SKM-1 (cell line): ENCODE data around the gene L3MBTL2.

ENCODE experiments used
- DNase-seq: peaks from one replicate; lab custom pipeline; 2025; ENCODE audit not compliant: unreplicated experiment; lab: John Stamatoyannopoulos, UW

Gene L3MBTL2

DNA sequence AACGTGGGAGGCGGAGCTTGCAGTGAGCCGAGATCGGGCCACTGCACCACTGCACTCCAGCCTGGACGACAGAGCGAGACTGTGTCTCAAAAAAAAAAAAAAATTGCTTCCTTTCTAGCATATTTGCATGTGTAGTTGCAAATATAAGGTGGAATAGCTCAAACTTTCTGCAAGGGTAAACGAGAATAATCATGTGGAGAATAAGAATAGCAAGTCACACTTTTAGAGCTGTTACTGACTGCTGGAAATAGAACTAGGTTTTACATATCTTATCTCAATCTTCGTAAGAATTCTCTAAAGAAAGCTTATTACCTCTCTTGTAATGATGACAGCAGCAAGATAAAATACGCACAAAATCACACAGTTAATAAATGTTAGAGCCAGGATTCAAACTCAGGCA lies 1.6 kb downstream of the L3MBTL2 start:
- no peak for DNase-seq

DNA sequence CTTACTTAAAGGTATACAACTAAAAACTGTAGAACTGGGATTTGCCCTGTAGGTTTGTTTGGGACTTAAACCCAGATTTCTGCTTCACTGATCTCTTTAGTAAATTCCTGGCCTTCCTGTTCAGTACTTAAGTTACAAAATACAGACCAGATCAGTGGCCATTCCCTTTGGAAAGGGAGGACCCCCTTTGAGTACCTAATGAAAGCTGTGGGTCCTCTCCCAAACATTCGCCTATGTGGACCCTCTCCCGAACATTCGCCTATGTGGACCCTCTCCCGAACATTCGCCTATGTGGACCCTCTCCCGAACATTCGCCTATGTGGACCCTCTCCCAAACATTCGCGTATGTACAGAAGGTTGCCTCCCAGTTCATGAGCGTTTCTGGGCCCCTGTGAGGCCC lies 10.3 kb downstream of the L3MBTL2 start:
- no peak for DNase-seq

DNA sequence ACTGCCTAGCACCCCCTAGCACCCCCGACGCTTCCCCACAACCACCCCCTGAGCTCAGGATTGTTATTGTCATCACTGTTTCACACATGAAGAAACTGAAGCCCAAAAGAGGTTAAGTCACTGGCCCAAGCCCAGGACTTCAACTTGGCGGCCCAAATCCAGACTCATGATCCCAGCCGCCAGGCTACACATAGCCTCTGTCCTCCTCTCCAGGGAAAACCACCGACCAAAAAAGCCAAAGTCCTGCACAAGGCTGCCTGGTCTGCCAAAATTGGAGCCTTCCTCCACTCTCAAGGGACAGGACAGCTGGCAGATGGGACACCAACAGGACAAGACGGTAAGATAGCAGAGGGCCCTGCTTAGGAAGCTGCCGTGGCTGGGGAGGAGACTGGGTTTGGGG lies 10.8 kb downstream of the L3MBTL2 start:
- no peak for DNase-seq

DNA sequence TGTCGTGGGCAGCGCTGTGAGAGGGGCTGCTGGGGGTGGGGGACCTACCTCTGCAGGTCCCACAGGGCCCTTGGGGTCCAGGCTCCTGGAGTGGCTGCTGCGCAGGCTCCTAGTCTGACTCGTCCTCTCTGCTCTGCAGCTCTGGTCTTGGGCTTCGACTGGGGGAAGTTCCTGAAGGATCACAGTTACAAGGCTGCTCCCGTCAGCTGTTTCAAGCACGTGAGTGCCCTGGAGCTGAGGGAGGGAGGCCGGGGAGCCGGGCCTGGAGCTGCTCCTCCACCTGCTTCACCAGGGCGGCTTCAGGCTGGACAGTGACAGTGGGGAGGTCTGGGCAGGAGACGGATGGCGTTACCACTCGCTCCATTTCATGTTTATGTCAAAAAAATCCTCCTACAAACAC lies 11.9 kb downstream of the L3MBTL2 start:
- no peak for DNase-seq

DNA sequence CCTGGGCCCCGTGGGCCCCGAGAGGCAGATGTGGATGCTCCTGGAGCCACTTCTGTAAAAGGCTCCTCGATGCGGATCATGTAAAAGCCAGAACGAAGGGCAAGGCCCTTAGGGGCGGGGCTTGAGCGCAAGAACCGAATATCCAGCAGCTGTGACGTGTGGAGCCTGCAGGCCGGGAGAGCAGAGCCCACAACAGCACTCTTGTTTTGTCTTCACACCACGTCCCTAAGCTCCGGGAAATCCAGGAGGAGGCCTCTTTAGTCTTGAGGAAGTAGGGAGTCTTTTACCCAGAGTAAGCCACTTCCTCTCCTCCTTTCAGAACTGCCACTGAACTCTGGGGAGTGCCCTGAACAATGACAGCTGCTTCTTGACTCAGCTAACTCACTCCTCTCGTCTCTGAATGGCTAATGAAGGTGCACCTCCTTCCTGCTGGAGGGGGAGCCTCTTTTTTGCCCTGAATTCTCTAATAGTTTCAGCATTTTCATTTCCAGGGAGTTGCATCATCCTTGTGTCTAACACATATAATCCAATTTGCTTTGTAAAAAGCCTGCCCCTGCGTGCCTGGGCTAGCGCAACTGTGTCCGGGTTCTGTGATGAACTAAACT lies 12.5 kb downstream of the L3MBTL2 start:
- DNase-seq: peak; percentile 76

DNA sequence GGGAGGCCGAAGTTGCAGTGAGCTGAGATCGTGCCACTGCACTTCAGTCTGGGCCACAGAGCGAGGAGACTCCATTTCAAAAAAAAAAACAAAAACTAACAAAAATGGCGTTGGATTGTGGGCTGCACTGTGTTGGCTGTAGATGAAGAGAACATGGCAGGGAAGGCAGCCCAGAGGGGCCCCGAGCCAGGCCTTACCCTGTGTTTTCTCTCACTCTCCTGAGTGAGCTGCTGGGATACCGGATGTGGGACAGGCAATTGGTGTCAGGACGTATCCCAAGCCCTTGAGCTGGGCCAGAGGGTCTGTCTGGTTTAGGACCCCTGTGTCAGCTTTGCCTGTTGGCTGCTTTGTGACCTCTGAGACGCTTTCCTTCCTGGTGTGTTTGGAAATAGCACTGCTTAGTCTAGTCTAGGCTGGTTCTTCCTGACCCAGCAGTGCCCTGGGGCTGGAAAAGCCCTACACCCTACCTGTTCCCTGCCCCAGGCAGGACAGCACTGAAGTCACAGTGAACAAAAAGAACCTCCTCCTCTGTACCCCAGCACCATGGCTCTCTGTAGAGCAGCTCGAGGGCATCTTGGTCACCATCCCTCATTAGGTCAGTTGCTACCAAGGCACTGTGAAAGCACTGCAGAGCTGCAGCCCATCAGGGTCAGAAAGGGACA lies 17.9 kb downstream of the L3MBTL2 start:
- DNase-seq: no peak

DNA sequence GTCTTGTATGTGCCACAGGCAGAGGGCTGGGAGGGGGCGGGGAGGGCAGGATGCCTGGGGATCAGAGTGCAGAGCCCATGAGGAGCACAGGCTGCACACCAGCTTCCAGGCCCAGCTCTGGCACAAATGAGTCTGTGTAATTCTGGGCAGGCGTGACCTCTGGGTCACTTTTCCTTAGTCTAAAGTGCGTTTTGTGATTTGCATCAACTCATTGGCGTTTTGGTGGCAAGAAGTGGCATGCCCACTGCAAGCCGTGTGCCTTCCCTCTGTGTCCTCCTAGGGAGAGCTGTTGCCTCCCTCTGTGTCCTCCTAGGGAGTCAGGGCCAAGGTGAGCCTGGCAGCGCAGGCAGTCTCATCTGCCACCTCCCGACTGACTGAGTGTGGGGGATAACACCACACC lies 18.4 kb downstream of the L3MBTL2 start:
- DNase-seq: no peak

DNA sequence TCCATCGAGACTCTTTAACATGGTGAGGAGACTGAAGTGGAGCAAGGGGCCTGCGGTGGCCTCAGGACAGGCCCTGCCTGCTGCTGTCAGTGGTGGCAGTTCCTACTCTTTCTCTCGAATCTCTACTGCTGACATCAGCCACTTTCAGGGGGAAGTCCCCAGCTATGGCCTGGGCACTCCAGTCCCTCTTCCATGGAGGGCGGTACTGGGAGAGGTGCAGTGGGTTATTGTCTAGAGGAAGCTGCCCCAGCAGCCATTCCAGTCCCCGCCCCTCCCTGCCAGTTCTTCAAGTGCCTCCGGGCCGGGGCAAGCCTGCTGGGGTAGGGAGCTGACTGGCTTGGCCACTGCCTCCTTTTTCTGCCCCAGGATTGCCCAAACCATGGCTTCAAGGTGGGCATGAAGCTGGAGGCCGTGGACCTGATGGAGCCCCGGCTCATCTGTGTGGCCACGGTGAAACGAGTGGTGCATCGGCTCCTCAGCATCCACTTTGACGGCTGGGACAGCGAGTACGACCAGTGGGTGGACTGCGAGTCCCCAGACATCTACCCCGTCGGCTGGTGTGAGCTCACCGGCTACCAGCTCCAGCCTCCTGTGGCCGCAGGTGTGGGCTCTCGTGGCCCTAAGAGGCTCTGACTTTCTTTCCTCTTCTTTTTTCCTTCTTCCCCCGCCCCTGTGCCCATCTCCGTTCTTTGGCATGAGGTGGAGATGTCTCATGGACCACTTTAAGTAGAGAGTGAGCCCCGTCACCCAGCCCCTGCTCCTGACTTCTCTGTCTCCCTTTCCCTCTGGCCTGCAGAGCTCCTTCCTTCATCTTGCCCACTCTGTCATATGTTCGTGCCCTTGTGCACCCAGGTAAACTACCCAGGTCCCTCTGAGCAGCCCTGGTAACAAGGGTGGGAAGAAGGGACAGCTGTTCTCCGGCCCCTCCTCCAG lies 21.9 kb downstream of the L3MBTL2 start:
- no peak for DNase-seq

DNA sequence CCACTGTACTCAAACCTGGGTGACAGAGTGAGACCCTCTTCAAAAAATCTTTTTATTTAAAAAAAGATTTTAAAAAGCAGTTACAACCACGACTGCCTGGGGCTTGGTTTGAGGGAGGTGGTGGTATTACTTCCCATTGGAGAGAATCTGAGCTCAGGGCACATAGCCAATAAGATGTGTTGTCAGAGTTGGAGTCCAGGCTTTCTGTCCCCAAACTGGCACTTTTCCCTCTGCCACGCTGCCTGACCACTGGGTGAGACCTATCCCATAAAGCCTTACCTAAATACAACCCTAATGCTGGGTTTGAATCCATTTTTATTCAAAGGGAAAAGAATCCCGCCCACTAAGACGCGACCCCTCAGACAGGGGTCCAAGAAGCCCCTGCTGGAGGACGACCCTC lies 24.1 kb downstream of the L3MBTL2 start:
- no peak for DNase-seq

DNA sequence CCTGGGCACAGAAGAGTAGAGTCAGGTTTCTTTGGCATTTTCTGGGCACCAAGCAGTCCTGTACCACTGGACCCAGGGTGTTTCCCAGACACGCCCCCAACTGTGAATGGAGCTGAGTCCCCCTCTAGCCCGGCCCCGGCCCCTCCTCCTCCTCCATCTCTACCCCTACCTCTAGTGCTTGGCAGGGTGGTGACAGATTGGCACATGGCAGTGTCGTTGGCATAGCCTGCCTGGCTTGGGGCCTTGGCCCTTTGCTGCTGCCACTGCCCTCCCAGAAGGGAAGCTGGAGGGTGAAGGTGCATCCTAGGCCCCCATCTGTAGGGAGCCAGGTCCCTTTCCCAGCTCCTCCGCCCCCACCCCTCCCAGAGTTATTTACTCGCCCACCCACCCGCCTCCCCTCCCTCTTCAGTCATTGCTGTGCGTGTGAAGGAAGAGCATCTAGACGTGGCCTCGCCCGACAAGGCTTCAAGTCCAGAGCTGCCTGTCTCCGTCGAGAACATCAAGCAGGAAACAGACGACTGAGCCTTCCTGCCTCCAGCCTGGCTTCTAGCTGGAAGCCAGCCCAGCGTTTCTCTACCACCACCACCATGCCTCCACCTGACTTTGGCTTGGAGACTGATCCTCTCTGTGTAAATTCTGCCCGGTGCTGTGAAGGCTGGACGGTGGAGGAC lies 24.8 kb downstream of the L3MBTL2 start:
- DNase-seq: no peak

DNA sequence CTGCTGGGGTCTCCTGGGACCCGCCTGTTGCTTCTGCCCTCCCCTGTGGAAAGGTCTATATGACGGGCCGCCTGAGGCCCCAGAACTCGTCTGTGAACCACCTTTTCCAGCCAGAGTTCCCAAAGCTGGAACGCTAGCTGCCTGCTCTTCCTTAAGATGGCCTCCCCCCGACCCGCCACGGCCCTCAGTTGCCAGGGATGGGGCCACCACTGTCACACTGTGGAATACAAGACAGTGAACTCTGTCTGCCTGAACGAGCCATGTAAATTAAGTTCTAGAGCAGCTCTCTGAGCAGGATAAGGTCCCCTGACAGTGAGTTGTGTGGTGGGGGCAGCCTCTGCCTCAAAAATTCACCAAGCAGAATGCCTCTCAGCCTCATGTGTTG lies 25.3 kb downstream of the L3MBTL2 start:
- no peak for DNase-seq

DNA sequence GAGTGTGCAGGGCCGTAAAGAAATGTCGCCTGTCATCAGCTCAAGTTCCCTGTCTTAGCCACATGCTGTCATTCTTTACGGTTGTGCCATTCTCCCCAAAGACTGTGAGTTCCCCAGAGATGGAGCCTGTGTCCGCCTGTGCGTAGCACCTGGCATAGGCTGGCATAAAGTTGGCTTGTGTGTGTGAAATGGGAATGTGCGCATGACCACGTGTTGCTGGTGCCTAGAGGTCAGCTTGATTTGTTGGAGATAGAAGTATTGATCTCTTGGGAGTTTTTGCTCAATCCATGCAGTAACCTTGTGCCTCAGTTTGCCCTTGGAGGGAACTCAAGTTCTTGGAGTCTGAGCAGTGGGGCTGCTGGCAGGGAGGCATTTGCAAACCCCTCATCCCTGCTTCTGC lies 26.3 kb downstream of the L3MBTL2 start:
- no peak for DNase-seq

DNA sequence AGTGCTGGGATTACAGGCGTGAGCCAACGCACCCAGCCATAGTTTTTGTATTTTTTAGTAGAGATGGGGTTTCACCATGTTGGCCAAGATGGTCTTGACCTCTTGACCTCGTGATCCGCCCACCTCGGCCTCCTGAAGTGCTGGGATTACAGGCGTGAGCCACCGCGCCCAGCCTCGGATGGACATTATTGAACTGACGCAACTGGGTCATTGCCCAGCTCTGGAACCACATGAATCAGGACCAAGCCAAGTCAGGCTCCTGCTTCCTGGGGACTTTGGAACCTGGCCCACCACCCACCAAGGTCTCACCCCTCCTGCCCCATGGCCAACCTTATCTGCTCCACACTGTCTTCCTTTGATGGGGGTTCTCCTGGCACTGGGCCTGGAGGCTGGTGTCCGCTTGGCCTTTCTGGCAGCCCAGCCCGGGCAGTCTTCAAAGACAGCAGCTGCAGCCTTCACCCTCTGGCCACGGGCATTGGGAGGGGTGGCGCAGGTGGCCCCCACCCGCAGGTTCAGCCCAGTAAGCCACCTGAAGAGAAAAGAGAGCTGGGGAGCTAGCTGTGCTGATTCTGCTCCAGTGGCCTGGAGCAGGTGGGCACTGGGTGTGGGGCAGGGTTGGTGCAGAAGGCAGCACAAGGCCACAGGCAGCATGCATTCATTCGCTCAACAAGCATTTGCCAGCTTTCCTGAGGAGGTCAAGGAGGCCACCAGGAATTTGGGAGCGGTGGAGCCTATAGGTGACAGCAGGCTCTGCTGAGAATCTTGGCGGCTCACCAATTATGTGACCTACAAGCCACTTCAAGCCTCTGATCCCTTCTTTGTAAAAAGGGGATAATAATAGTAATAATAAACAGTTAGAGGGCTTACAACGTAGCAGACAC lies 29.9 kb downstream of the L3MBTL2 start:
- DNase-seq: no peak

DNA sequence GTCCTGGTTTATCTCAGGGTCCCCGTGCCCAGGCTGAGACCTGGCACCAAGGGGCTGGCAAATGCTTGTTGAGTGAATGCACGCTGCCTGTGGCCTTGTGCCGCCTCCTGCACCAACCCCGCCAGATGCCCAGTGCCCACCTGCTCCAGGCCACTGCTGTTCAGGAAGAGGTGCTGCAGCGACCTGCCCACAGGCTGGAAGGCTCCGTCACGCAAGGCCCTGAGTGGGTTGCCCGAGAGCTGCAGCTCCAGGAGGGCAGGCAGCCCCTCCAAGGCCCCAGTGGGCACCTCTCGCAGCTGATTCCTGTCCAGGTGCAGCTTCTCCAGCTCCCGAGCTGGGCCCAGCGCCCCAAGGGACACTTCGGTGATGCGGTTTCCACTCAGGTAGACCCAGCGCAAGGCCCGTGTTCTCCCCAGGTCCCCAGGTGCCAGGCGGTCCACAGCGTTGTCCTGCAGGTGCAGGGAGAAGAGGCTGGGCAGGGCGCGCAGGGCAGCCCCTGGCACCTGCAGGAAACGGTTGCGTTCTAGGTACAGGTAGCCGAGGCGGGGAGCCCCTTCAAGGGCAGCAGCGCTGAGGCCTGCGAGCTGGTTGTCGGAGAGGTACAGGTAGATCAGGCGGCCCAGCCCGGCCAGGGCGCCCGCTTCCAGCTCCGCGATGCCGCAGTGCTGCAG lies 32.1 kb downstream of the L3MBTL2 start:
- no peak for DNase-seq

DNA sequence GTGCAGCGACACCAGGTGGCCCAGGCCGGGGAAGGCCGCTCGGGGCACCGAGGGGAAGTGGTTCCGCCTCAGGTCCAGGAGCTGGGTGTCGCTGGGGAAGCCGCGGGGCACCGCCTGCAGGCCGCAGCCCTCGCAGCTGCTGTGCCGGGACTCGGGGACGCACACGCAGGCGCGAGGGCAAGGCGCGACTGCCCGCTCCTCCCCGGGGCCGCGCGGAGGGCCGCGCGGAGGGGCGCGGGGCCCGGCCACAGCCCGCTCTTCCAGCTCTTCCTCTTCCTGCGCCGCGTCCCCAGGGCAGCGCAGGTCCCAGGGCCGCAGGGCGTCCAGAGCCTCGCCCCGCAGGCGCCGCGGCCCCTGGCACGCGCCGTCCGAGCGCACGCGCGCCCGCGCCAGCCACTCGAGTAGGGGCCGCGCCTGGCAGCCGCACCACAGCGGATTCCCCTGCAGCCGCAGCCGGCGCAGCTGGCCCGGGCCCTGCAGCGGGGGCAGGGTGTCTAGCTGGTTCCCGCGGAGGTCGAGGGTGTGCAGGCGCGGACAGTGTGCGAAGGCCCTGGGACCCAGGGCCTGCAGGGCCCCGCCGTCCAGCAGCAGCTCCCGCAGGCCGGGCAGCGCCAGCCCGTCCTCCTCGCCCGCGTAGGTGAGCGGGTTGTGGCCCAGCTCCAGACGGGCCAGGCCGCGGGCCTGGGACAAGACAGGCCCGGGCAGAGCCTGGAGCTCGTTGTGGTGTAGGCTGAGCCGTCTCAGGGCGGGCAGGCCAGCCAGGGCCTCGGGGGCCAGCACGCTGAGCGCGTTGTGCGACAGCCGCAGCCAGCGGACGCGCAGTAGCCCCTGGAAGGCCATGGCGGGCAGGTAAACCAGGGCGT lies 32.8 kb downstream of the L3MBTL2 start:
- peak; percentile 10 for DNase-seq

DNA sequence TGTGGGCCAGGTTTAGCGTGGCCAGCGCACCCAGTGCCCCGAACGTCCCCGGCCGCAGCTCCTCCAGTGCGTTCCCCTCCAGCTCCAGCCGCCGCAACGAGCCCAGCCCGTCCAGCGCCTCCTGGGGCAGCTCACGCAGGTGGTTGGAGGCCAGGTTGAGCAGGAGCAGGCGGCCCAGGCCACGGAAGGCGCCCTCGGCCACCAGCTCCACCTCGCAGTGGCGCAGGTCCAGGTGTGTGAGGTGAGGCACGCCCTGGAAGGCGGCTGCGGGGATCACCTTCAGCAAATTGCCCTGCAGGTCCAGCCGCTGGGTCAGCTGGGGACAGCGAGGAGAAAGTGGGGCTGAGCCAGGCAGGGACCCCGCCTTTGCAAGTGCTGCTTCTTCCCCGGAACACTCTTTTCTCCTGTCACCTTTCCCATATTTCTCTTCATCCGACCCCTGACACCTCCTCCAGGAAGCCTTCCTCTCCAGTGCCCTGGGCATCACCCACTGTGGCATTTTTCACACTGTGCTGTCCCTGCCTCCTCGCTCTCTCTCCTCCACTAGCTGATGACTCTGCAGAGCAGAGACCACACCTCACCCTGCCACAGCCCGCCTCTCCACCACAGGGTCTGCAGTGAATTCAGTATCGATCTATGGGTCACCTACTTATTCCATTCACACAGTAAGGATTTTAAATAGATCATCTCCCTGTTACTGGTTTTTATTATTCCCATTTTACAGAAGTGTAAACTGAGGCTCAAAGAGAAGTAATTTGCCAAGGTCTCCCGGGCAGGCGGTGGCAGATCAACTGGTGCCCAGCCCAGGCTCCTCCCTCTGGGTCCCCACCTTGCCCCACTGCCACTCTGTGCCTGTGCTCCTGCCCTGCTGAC lies 33.7 kb downstream of the L3MBTL2 start:
- DNase-seq: no peak

DNA sequence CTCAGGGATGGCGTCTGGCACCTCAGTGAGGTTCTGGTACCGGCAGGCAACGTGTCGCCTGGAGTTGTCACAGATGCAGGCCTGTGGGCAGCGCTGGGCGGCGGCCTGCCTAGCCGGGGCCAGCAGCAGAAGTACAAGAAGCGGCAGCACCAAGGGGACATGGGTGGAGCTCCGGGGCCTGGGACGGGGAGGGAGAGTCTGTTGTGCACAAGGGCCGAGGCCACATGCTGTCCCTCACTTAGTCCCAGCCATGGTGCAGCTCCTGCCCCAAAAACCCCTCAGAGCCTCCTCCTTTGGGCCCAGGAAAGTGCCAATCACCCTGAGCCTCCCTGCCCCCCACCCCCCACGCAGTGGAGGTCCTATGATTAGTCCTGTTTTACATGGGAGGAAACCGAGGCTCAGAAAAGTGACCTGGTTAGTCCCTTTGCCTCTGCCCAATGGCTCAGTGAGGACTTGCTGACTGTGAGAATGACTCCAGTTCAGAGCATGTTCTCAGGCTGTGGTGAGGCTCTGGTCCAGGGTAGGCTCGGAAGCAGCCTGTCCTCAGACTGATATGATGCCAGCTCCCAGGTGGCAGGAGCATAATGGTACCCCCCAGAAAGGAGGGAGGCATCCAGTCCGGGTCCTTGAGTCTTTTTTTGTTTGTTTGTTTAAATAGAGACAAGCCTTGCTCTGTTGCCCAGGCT lies 34.5 kb downstream of the L3MBTL2 start:
- DNase-seq: no peak
